CD14-positive monocyte (primary cell): ENCODE data around the gene DLGAP1. TPM values are rescaled to one million over a fixed set of nuclear protein-coding genes. Genes with fewer than 3 reads are reported as not detected.

Experiments used
- DNase-seq, 3 donors: peaks; one replicate each; pipeline ENCODE4 v3.0.0-alpha.2; 2011 to 2022
- H2AFZ ChIP-seq: 2 replicates; pipeline ENCODE4 v1.6.0; 2012; ENCODE audit warnings: mild to moderate bottlenecking, low read depth, low read length, inconsistent platforms; ENCODE audit not compliant: insufficient read depth, poor library complexity, severe bottlenecking
- H3K27ac ChIP-seq, 2 donors: 1 replicate in 1 of 2; 2 replicates in 1 of 2; pipeline ENCODE4 v1.5.1; 2012 to 2013; ENCODE audit warnings: low read length in 2 of 2, control low read depth in 1 of 2, inconsistent platforms in 1 of 2, low read depth in 1 of 2, mild to moderate bottlenecking in 1 of 2
- H3K27me3 ChIP-seq, 2 donors: one replicate each; pipeline versions ENCODE4 v1.6.0 to v1.6.1; 2011 to 2013; ENCODE audit warnings: low read length in 2 of 2; ENCODE audit not compliant: control insufficient read depth in 2 of 2, insufficient read depth in 2 of 2
- H3K36me3 ChIP-seq, 2 donors: replicated peaks in 1 of 2; 1 replicate in 1 of 2; 2 replicates in 1 of 2; pipeline versions ENCODE4 v1.5.1 to v1.6.1; 2012 to 2013; ENCODE audit warnings: low read length in 2 of 2, control low read depth in 1 of 2, inconsistent platforms in 1 of 2, mild to moderate bottlenecking in 1 of 2; ENCODE audit not compliant: insufficient read depth in 2 of 2, control insufficient read depth in 1 of 2
- H3K4me1 ChIP-seq, 2 donors: 1 replicate in 1 of 2; 2 replicates in 1 of 2; pipeline versions ENCODE4 v1.5.1 to v1.6.1; 2012 to 2013; ENCODE audit warnings: low read length in 2 of 2, control low read depth in 1 of 2, inconsistent platforms in 1 of 2, mild to moderate bottlenecking in 1 of 2, moderate library complexity in 1 of 2; ENCODE audit not compliant: insufficient read depth in 2 of 2, control insufficient read depth in 1 of 2
- H3K4me2 ChIP-seq: replicated peaks from 2 replicates; pipeline ENCODE3; 2012; ENCODE audit warnings: low read length, moderate library complexity, mild to moderate bottlenecking; ENCODE audit not compliant: poor library complexity, severe bottlenecking; ENCODE audit errors: extremely low read depth
- H3K4me3 ChIP-seq, 3 experiments: fragments of 200-600 bp in 1 of 3; sonication (generic) in 1 of 3; replicated peaks in 1 of 3; 1 replicate in 2 of 3; 2 replicates in 1 of 3; pipeline ENCODE4 v1.5.1; 2011 to 2013; ENCODE audit warnings: low read length in 3 of 3, mild to moderate bottlenecking in 3 of 3, control low read depth in 2 of 3, low read depth in 2 of 3, inconsistent platforms in 1 of 3, moderate library complexity in 1 of 3
- H3K79me2 ChIP-seq: 2 replicates; pipeline ENCODE4 v1.6.0; 2012; ENCODE audit warnings: mild to moderate bottlenecking, control low read depth, inconsistent platforms, low read length, moderate library complexity; ENCODE audit not compliant: insufficient read depth
- H3K9ac ChIP-seq: 2 replicates; pipeline ENCODE4 v1.6.0; 2017; ENCODE audit warnings: low read length, mild to moderate bottlenecking; ENCODE audit not compliant: insufficient read depth, poor library complexity, severe bottlenecking
- H3K9me3 ChIP-seq, 2 donors: replicated peaks in 1 of 2; 1 replicate in 1 of 2; 2 replicates in 1 of 2; pipeline versions ENCODE4 v1.5.1 to v1.6.1; 2012 to 2013; ENCODE audit warnings: low read length in 2 of 2, control low read depth in 1 of 2; ENCODE audit not compliant: control insufficient read depth in 1 of 2, insufficient read depth in 1 of 2
- H4K20me1 ChIP-seq: 2 replicates; pipeline ENCODE4 v1.6.0; 2012; ENCODE audit warnings: mild to moderate bottlenecking, low read length, control low read depth, moderate library complexity; ENCODE audit not compliant: insufficient read depth
- H3K27ac Mint-ChIP-seq, 7 donors: one replicate each; pipeline ENCODE4 v1.8.0; 2020; ENCODE audit warnings: mild to moderate bottlenecking in 7 of 7, mixed read lengths in 7 of 7, moderate library complexity in 6 of 7, inconsistent platforms in 2 of 7
- H3K27me3 Mint-ChIP-seq, 3 donors: one replicate each; pipeline ENCODE4 v1.8.0; 2021 to 2022; ENCODE audit warnings: low read depth in 3 of 3, mild to moderate bottlenecking in 3 of 3, mixed read lengths in 3 of 3, moderate library complexity in 3 of 3, inconsistent platforms in 1 of 3
- H3K36me3 Mint-ChIP-seq, 2 donors: one replicate each; pipeline ENCODE4 v1.8.0; 2020; ENCODE audit warnings: mixed read lengths in 2 of 2, inconsistent platforms in 1 of 2, mild to moderate bottlenecking in 1 of 2
- H3K4me1 Mint-ChIP-seq: one replicate; pipeline ENCODE4 v1.8.0; 2020; ENCODE audit warnings: mild to moderate bottlenecking, mixed read lengths
- H3K4me3 Mint-ChIP-seq, 2 donors: one replicate each; pipeline ENCODE4 v1.8.0; 2020; ENCODE audit warnings: mild to moderate bottlenecking in 2 of 2, mixed read lengths in 2 of 2, moderate library complexity in 1 of 2
- H3K9me3 Mint-ChIP-seq, 7 donors: one replicate each; pipeline ENCODE4 v1.8.0; 2020 to 2022; ENCODE audit warnings: mixed read lengths in 7 of 7, mild to moderate bottlenecking in 6 of 7, moderate library complexity in 6 of 7, inconsistent platforms in 2 of 7
- WGBS: methylation state at CpG from one replicate; pipeline ENCODE4 v1.1.5; 2013; ENCODE audit warnings: missing lambda C conversion rate; ENCODE audit not compliant: insufficient coverage; 5-methylcytosine and 5-hydroxymethylcytosine counted together
- intact Hi-C, 2 donors: fragments of 100-400 bp; cut with micrococcal nuclease; formaldehyde crosslinking; loops; one replicate each; pipeline versions ENCODE4 v1.15.0 to v1.15.1; 2023
- polyA plus RNA-seq, 3 donors: library from polyadenylated mRNA; depleted of rRNA in 1 of 3; unstranded in 2 of 3; stranded (reverse) in 1 of 3; fragments of 300-500 nt in 2 of 3; fragments of >200 nt in 1 of 3; fragmentation: Illumina TruSeq in 2 of 3; gene quantifications; 1 replicate in 2 of 3; 2 replicates in 1 of 3; pipeline ENCODE4 v1.2.3, GENCODE V29; 2012 to 2021
- TF ChIP-seq, protein P1 (sequence below): fragments of 200-600 bp; IDR thresholded peaks from one replicate; pipeline ENCODE4 v1.8.0; 2022; ENCODE audit warnings: antibody characterized with exemption, mild to moderate bottlenecking

The DLGAP1 gene
- polyA plus RNA-seq, 3 donors: 0.09 to 0.42 TPM; not detected in 1

DNA sequence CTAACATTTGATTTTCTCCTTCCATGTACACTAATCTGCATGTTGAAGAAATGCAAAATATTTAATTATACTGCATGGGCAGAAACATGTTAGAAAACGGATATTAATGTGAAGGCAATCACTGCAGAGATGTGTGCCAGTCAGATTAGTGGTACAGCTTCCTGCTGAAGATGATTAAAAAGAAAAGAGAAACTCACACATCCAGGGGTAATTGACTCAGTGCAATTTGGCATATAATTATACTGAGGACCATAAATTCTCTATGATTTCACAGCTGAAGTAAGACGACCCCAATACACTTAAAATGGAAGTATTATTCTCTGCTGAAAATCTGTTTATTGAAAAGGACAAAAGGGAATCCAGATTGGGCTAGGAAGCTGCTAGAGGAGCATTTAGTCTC, 761.7 kb downstream of the DLGAP1 start:
- no CpG with 5 or more reads among the region's 2 CpGs for WGBS
- no peak overlapping the region for H3K27ac Mint-ChIP-seq
- intact Hi-C loops: loop anchor here in 1 of 2 donors (10.0 kb wide), 1 partner anchor 311 kb away; no protein-coding TSS in a partner anchor
- peaks cover 27% of the 10 kb centered on the region for H3K4me1 Mint-ChIP-seq
- H3K79me2 ChIP-seq: no peaks in the 10 kb centered on the region
- peaks cover 16 to 17% of the 10 kb centered on the region in 2 donors for H3K4me1 ChIP-seq
- H4K20me1 ChIP-seq: no peaks in the 10 kb centered on the region
- no peak overlapping the region for H3K4me3 Mint-ChIP-seq
- H3K9me3 Mint-ChIP-seq: peaks cover 0 to 8% (median under 1%) of the 10 kb centered on the region in 7 donors
- no peaks in the 10 kb centered on the region for H3K36me3 ChIP-seq
- no peak overlapping the region for H3K4me2 ChIP-seq
- H3K27me3 Mint-ChIP-seq: peaks cover 1 to 4% (median 3%) of the 10 kb centered on the region in 3 donors
- TF ChIP-seq, protein P1, sequence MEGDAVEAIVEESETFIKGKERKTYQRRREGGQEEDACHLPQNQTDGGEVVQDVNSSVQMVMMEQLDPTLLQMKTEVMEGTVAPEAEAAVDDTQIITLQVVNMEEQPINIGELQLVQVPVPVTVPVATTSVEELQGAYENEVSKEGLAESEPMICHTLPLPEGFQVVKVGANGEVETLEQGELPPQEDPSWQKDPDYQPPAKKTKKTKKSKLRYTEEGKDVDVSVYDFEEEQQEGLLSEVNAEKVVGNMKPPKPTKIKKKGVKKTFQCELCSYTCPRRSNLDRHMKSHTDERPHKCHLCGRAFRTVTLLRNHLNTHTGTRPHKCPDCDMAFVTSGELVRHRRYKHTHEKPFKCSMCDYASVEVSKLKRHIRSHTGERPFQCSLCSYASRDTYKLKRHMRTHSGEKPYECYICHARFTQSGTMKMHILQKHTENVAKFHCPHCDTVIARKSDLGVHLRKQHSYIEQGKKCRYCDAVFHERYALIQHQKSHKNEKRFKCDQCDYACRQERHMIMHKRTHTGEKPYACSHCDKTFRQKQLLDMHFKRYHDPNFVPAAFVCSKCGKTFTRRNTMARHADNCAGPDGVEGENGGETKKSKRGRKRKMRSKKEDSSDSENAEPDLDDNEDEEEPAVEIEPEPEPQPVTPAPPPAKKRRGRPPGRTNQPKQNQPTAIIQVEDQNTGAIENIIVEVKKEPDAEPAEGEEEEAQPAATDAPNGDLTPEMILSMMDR: no peak
- no peak overlapping the region for H2AFZ ChIP-seq
- H3K27me3 ChIP-seq: no peaks in the 10 kb centered on the region
- no peaks in the 10 kb centered on the region for H3K36me3 Mint-ChIP-seq
- H3K9me3 ChIP-seq: no peaks in the 10 kb centered on the region
- H3K9ac ChIP-seq: no peak overlapping the region
- DNase-seq: no peak
- no peak overlapping the region for H3K4me3 ChIP-seq
- H3K27ac ChIP-seq: no peak overlapping the region

DNA sequence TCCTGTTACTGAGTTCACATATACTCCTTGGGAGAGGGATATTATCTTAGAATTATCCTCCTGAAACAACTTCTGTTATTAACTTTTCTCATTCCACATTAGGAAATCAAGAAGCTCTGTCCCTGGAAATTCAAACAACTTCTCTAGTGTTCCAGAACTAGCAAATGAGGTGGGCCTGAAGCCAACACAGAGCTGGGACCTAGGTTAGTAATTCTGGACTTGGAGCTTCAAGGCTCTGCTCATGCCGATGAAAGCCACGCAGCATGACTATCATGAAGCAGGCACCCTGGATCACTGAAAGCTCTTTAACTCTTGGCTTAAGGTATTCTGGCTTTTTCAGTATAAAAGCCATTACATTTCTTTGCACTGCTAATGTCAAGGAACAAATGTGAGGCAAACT, 762.4 kb downstream of the DLGAP1 start:
- no peaks in the 10 kb centered on the region for H3K36me3 ChIP-seq
- Mint-ChIP-seq H3K36me3 (no peaks in the 10 kb centered on the region), H3K27ac (no peak overlapping the region), H3K9me3 (peaks cover 0 to 8% (median 0%) of the 10 kb centered on the region in 7 donors), H3K4me1 (peaks cover 22% of the 10 kb centered on the region), H3K4me3 (no peak overlapping the region), H3K27me3 (peaks cover 1 to 4% (median 3%) of the 10 kb centered on the region in 3 donors)
- H4K20me1 ChIP-seq: no peaks in the 10 kb centered on the region
- H3K4me2 ChIP-seq: no peak overlapping the region
- H3K27ac ChIP-seq: no peak overlapping the region
- H2AFZ ChIP-seq: no peak overlapping the region
- intact Hi-C loops: loop anchor here in 1 of 2 donors (10.0 kb wide), 1 partner anchor 312 kb away; no protein-coding TSS in a partner anchor
- no peak overlapping the region for H3K9ac ChIP-seq
- no peaks in the 10 kb centered on the region for H3K27me3 ChIP-seq
- TF ChIP-seq, protein P1: no peak
- H3K9me3 ChIP-seq: no peaks in the 10 kb centered on the region
- WGBS: 100% methylated on average over 2 of the region's 2 CpGs
- no peaks in the 10 kb centered on the region for H3K79me2 ChIP-seq
- no peak overlapping the region for H3K4me3 ChIP-seq
- peaks cover 16 to 17% of the 10 kb centered on the region in 2 donors for H3K4me1 ChIP-seq
- DNase-seq: no peak
